HG03575 (cell line): ENCODE data around the gene PLA1A.

ENCODE experiments used
- ATAC-seq: cut with Tn5 transposase; IDR thresholded peaks from one replicate; pipeline ENCODE4 v1.9.1; 2021; ENCODE audit not compliant: unreplicated experiment, insufficient number of reproducible peaks, low FRiP score; ENCODE audit errors: extremely low read depth

Gene PLA1A

GRCh38 chr3:119600732-119601131, 3.0 kb downstream of the PLA1A start:
- ATAC-seq = peak; percentile 24

DNA sequence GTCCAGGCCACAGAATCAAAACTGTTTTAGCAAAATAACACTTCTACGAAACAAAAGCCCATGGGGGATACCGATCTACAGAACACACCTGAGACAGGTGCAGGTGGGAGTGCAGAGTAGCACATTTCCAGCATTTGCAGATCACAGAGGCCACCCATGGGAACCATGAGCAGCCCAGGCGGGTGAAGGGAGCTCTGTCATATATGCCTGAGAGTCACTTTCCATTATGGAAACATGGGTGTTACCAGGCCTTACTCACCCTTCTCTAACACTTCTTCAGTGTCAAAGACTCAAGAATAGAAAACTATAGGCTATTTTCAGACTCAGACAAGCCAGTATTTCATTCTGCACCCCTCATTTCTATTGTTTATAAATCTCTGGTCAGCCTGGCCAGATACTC, 3.5 kb downstream of the PLA1A start:
- no peak for ATAC-seq

DNA sequence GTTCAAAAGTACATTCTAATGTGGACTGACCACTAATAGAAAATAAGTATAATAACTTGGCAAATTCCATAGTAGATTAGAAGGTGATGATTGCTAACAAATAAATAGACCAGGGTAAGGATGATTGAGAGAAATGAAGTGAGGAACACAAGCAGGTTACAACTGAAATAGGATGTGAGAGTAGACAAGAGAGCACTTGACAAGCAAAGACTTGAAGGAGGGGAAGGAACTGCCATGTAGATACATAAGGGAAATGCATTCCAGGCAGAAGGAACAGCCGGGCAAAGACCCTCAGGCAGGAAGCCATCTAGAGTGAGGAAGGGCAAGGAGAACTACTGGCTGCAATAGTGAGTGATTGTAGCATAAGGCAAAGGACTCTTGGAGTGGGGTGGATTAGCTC, 5.0 kb downstream of the PLA1A start:
- ATAC-seq = no peak

GRCh38 chr3:119604878-119605277, 7.2 kb downstream of the PLA1A start:
- ATAC-seq = no peak

DNA sequence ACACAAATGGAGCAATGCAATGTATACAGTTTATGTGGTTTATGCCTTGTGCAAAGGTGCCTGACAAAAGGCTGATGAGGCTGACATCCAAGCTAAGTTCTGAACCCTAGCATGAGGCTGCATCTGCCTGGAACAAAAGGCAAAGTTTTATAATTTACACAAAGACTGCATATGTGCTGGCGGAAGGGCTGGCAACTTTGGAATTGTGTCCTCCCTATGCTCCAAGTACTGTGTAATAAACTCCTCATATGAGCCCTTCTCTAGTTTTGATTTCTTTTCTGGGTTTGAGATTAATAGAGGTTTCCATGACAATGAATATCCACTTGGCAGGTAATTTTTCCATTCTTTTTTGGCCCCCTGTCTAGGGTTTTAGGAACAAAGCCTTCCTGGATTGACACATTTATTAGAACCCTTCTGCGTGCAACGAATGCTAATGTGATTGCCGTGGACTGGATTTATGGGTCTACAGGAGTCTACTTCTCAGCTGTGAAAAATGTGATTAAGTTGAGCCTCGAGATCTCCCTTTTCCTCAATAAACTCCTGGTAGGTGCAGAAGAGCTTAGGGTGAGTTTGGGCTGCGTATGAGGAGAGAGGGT, 10.8 kb downstream of the PLA1A start:
- no peak for ATAC-seq

GRCh38 chr3:119609301-119609700, 11.6 kb downstream of the PLA1A start:
- no peak for ATAC-seq

- no peak for ATAC-seq
Measured at GRCh38 chr3:119611664-119612063, 14.0 kb downstream of the PLA1A start.

DNA sequence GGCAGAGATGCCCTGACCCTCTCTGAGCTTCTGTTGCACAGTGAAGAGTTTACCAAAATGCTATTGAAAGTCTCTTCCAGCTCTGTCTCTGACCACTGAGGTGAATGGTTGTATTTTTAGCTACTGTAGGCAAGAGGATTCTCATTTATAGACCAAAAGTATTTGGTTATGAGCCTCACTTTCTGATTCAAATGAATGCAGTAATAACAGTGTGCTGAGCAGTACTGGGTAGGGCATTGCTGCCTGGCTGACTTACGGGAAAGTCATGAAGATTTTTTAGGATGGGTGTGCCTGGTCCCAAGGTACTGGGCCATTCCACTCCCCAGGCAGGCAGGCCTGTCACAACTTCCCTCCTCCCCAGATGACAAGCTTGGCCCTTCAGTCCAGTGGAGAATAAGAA, 15.5 kb downstream of the PLA1A start:
- no peak for ATAC-seq

- no peak for ATAC-seq
Measured at GRCh38 chr3:119613872-119614271, 16.2 kb downstream of the PLA1A start.

- ATAC-seq = no peak
Measured at GRCh38 chr3:119616056-119616455, 18.4 kb downstream of the PLA1A start.

- no peak for ATAC-seq
Measured at GRCh38 chr3:119619094-119619493, 21.4 kb downstream of the PLA1A start.

DNA sequence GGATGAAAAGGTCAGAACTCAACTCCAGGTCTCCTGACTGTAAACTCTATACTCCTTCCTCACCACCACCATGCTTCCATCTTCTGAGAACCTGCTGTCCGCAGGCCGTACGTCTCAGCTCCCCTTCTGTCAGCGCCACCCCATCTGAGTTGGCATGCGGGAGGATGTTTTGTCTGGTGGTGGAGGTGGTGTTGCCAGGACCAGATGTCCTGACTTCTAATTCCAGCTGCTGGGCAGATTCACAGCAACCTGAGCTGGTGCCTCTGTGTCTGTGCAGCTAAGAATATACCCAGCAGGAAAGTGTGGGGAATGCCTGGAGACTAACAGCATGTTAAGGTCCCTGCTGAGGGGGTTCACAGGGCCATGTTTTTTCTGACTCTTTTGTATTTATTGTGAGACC, 23.2 kb downstream of the PLA1A start:
- no peak for ATAC-seq

- no peak for ATAC-seq
Measured at GRCh38 chr3:119624002-119624720, 26.5 kb downstream of the PLA1A start.

- no peak for ATAC-seq
Measured at GRCh38 chr3:119625451-119626153, 27.9 kb downstream of the PLA1A start.

DNA sequence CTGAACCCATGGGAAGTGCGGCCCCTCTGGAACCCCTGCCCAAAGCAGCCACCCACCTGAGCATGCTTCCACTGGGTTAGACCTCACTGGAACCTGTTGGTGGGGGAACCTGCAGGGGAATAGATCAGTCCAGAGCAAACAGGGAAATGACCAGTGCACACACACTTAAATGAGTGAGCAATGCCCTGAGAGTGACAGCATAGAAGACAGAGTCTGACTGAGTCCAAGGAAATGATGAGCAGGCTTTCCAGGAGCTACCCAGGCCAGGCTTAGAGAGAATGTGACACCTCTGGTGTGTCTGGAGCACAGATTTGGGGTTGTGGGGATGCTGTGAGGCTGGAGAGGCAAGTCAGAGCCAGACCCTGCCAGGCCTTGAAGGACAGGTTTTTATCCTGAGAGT, 28.5 kb downstream of the PLA1A start:
- ATAC-seq = no peak

GRCh38 chr3:119627461-119627860, 29.8 kb downstream of the PLA1A start:
- ATAC-seq = no peak

GRCh38 chr3:119628390-119628789, 30.7 kb downstream of the PLA1A start:
- no peak for ATAC-seq

DNA sequence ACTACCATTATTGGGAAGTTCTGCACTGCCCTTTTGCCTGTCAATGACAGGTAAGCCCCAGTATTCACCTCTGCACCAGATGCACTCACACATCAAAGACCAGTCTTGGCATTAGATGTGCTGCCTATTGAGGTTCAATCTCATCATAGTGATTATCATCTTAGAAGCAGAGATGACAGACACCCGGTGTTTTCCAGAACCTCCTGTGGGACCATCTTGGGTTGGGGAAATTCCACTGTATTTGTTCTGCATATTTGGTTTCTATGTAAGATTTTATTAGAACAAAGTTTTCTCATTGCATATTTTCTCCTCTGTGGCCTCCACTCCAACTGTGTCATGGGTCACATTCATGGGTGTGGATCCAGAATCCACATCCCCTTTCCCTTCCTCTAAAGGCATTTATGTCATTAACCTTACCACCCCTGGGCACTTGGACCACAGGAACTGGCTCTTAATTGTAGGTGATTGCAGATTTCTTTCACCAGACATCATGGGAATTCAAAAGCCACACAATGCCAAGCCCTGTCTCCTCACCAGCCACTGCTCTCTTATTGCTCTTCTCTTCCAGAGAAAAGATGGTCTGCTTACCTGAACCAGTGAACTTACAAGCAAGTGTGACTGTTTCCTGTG, 31.2 kb downstream of the PLA1A start:
- no peak for ATAC-seq

DNA sequence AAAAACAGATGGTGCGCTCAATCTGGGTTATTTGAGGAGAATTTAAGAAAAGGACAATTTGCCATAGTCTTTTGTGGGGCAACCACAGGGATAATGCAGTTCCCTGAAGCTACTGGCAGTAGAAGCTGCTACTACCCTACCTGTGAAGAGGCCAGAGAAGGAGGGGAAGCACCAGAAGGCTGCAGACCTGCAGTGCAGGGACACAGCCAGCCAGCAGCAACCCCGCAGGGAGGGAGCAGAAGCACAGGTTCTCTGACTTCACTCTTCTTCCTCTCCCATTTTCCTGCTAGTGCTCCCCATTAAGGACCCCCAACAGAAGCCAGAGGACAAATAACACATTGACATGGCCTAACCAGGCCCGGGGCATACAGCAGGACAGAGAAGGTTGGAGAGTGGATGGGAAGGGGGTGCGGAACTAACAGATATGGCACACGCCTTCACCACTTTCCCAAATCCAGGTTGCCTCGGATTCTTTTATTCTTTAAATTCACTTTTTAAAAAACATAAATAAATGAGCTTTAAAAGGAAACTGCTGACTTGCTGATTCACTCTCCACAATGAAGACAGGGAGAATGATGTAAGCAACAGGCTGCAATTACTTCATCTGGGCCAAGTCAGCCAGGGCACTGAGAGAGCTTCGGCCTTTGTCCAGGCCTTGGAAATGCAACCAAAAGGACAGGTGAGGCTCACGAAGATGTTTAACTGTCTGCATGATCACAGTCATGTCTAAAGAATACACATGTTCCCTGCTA, 32.6 kb downstream of the PLA1A start:
- no peak for ATAC-seq
